Mucosa of descending colon (tissue), 3 donors: Measurements from ENCODE around the gene CPNE4. TPM values are rescaled to one million over a fixed set of nuclear protein-coding genes. Genes with fewer than 3 reads are reported as not detected.

Experiments used
- ATAC-seq: fragments of 200-7000 bp; cut with Tn5 transposase; one replicate; pipeline ENCODE4 v1.9.1; 2020; ENCODE audit warnings: mild to moderate bottlenecking, moderate library complexity
- DNase-seq, 3 donors: peaks; one replicate each; pipeline ENCODE4 v3.0.0-alpha.2; 2020
- H3K36me3 ChIP-seq: fragments of 200-600 bp; one replicate; pipeline ENCODE4 v1.8.0; 2021; ENCODE audit warnings: low read depth, mild to moderate bottlenecking
- H3K4me1 ChIP-seq: fragments of 200-600 bp; one replicate; pipeline ENCODE4 v1.8.0; 2021; ENCODE audit warnings: low read depth, mild to moderate bottlenecking
- H3K4me3 ChIP-seq: fragments of 200-600 bp; one replicate; pipeline ENCODE4 v1.8.0; 2021; ENCODE audit warnings: mild to moderate bottlenecking
- H3K9me3 ChIP-seq: fragments of 200-600 bp; one replicate; pipeline ENCODE4 v1.8.0; 2021; ENCODE audit warnings: mild to moderate bottlenecking
- intact Hi-C, 2 donors: fragments of 100-400 bp; cut with DNase I in 1 of 2; cut with micrococcal nuclease in 1 of 2; formaldehyde crosslinking; loops; one replicate each; pipeline versions ENCODE4 v1.11.0 to v1.11.1; 2022; cut with DNase I, micrococcal nuclease
- total RNA-seq, 3 donors: library from RNA; stranded (reverse); fragmentation: NEBNext Ultra II Directional in 2 of 3; extraction: Animal tissue kit (Norgen Biotek cat#: 25700) in 2 of 3; gene quantifications; one replicate each; pipeline versions ENCODE4 v1.2.1 to v1.2.4, GENCODE V29; 2021 to 2023
- TF ChIP-seq, protein P1 (sequence below): fragments of 200-600 bp; IDR thresholded peaks from one replicate; pipeline ENCODE4 v1.8.0; 2022; ENCODE audit warnings: antibody characterized with exemption, mild to moderate bottlenecking
- donor health status: DM: no; HTN: no; CAD: no; lungs with moderate emphysema.
- donor health status: DM: no; HTN: no; CAD: no.
- donor health status: DM: no; HTN: yes; CAD: no.

CPNE4 gene
- total RNA-seq, 3 donors from 2014 or later: 0.96 to 3.0 (median 1.1) TPM

DNA sequence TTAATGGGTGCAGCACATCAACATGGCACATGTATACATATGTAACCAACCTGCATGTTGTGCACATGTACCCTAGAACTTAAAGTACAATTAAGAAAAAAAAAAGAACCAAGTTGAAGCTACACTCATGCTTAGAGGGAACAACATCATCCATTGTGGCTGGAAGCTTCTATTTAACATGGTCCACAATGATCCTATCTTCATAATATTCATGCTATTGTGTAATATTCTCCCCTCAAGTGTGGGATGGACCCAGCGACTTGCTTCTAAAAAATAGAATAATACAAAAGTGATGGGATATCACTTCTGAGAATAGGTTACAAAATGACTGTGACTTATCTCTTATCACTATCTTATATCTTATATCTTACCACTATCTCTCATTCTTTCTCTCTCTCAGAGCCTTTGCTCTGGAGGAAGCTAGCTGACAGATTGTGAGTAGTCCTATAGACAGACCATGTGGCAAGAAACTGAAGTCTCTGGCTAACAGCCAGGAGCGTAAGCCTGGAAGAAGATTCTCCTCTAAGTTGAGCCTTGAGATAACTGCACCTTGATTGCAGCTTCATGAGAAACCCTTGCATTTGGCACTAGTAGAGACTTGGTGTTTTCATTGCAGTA is 333.6 kb downstream of the CPNE4 start:
- no peaks in the 10 kb centered on the region for H3K9me3 ChIP-seq
- TF ChIP-seq, protein P1, sequence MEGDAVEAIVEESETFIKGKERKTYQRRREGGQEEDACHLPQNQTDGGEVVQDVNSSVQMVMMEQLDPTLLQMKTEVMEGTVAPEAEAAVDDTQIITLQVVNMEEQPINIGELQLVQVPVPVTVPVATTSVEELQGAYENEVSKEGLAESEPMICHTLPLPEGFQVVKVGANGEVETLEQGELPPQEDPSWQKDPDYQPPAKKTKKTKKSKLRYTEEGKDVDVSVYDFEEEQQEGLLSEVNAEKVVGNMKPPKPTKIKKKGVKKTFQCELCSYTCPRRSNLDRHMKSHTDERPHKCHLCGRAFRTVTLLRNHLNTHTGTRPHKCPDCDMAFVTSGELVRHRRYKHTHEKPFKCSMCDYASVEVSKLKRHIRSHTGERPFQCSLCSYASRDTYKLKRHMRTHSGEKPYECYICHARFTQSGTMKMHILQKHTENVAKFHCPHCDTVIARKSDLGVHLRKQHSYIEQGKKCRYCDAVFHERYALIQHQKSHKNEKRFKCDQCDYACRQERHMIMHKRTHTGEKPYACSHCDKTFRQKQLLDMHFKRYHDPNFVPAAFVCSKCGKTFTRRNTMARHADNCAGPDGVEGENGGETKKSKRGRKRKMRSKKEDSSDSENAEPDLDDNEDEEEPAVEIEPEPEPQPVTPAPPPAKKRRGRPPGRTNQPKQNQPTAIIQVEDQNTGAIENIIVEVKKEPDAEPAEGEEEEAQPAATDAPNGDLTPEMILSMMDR: no peak
- intact Hi-C loops: no loop called here
- no peak overlapping the region for H3K4me3 ChIP-seq
- no peak for ATAC-seq
- no peaks in the 10 kb centered on the region for H3K4me1 ChIP-seq
- H3K36me3 ChIP-seq: no peaks in the 10 kb centered on the region
- DNase-seq: no peak

DNA sequence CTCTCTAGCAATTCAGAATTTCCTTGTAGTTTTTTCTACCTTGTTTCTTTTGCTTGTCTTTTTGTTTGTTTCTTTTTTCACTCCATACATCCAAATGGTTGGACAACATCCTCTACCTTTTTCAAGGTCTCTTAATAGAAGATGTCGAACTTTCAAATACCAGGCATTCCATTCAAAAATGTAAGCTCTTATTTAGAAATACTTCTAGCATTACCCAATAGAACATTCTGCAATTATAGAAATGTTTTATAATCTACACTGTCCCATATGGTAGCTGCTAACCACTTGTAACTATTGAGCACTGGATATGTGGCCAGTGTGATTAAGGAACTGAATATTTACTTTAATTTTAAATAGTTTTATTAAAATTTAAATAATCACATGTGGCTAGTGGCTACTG is 335.8 kb downstream of the CPNE4 start:
- ATAC-seq (no peak), DNase-seq (no peak)
- H3K4me3 ChIP-seq: no peak overlapping the region
- H3K9me3 ChIP-seq: no peaks in the 10 kb centered on the region
- TF ChIP-seq, protein P1: no peak
- intact Hi-C loops: no loop called here
- no peaks in the 10 kb centered on the region for H3K4me1 ChIP-seq
- H3K36me3 ChIP-seq: no peaks in the 10 kb centered on the region

DNA sequence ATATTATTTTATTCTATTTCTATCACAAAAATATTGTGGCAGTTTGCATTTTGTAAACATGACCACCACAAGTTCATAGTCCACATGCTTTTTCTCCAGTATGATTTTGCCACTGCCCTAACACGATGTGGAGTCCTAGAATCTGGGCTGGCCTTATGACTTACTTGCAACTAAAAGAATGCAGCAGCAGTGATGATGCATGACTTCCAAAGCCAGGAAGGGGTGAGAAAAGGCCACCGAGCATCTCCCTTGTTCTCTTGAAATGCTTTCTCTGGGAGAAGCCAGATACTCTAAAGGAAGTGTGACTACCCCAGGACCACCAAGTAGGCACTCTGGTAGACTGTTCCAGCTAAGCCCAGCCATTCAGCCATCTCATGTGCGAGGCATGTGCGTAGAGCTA is 340.4 kb downstream of the CPNE4 start:
- TF ChIP-seq, protein P1: no peak
- ATAC-seq: no peak
- no peaks in the 10 kb centered on the region for H3K9me3 ChIP-seq
- H3K36me3 ChIP-seq: no peaks in the 10 kb centered on the region
- intact Hi-C loops: no loop called here
- DNase-seq: no peak
- H3K4me3 ChIP-seq: no peak overlapping the region
- H3K4me1 ChIP-seq: no peaks in the 10 kb centered on the region

DNA sequence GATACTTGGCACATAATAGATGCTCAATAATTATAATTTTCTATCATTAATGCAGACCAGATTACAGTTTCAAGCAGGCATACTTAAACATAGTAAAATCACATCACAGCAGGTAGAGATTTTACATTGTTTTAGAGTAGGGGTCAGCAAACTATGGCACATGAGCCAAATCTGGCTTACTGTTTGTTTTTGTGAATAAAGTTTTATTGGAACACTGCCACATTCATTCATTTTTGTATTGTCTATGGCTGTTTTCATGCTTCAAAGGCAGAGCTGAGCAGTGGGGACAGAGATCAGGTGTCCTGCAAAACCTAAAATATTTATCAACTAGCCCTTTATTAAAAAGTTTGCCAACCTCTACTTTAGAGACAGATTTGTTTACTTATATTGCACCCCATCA is 342.5 kb downstream of the CPNE4 start:
- intact Hi-C loops: no loop called here
- TF ChIP-seq, protein P1: no peak
- Histone ChIP-seq H3K36me3 (no peaks in the 10 kb centered on the region), H3K9me3 (no peaks in the 10 kb centered on the region), H3K4me3 (no peak overlapping the region), H3K4me1 (no peaks in the 10 kb centered on the region)
- no peak for DNase-seq
- ATAC-seq: no peak

DNA sequence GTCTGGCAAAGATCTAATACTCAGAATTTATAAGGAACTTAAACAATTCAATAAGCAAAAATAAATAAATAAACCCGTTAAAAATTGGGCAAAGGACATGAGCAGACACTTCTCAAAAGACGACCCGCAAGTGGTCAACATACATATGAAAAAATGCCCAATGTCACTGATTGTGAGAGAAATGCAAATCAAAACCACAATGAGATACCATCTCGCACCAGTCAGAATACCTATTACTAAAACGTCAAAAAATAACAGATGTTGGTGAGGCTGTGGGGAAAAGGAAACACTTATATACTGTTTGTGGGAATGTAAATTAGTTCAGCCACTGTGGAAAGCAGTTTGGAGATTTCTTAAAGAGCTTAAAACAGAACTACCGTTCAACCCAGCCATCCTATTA is 344.0 kb downstream of the CPNE4 start:
- H3K9me3 ChIP-seq: no peaks in the 10 kb centered on the region
- ATAC-seq (no peak), DNase-seq (no peak)
- H3K4me1 ChIP-seq: no peaks in the 10 kb centered on the region
- intact Hi-C loops: no loop called here
- H3K4me3 ChIP-seq: no peak overlapping the region
- H3K36me3 ChIP-seq: no peaks in the 10 kb centered on the region
- TF ChIP-seq, protein P1: no peak

DNA sequence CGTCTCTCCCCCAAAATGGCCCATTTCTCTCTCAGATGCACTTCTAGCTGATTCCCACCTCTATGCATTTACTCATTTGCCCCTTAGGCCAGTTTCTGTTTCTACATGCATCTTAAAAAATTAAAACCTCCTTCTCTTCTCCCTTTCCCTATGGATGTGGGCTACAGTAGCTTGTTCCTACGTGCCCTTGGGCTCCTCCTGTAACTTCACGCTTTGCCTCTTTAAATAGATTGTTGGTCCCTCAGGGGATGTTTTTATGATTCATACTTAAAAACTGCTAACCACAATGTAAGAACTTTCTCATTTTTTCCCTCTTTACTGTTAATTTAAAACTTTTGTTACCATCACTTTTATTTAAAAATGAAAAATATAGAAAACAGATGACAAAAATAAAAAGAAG is 346.4 kb downstream of the CPNE4 start:
- Histone ChIP-seq H3K4me3 (no peak overlapping the region), H3K4me1 (no peaks in the 10 kb centered on the region), H3K36me3 (no peaks in the 10 kb centered on the region), H3K9me3 (no peaks in the 10 kb centered on the region)
- intact Hi-C loops: no loop called here
- ATAC-seq (no peak), DNase-seq (no peak)
- TF ChIP-seq, protein P1: no peak
